ENCODE measurements around the gene HOXB5.

The HOXB5 gene

GRCh38 chr17:48558057-48558830 is 35.3 kb downstream of the HOXB5 start:
- FAIRE-seq (no peak), DNase-seq (ENCODE audit: insufficient read length, low spot score) (no peak)

GRCh38 chr17:48556576-48557401 is 36.8 kb downstream of the HOXB5 start:
- DNase-seq (ENCODE audit: insufficient read length, low spot score) = no peak
- no peak for TF ChIP-seq CTCF (IDR thresholded peaks at IDR 0.05; ENCODE audit: insufficient read depth, missing control alignments)
- no peak for FAIRE-seq

More at GRCh38 chr17:48558057-48558830, 35.3 kb downstream of the HOXB5 start:
- TF ChIP-seq CTCF (IDR thresholded peaks at IDR 0.05; ENCODE audit: insufficient read depth, missing control alignments) = no peak

- FAIRE-seq (no peak), DNase-seq (ENCODE audit: insufficient read length, low spot score) (no peak)
- TF ChIP-seq CTCF (IDR thresholded peaks at IDR 0.05; ENCODE audit: insufficient read depth, missing control alignments) = no peak
Observed at GRCh38 chr17:48556229-48556575, 37.4 kb downstream of the HOXB5 start.

GRCh38 chr17:48555258-48556228 is 38.0 kb downstream of the HOXB5 start:
- TF ChIP-seq CTCF (IDR thresholded peaks at IDR 0.05; ENCODE audit: insufficient read depth, missing control alignments) = no peak
- DNase-seq (ENCODE audit: insufficient read length, low spot score) (no peak), FAIRE-seq (no peak)

GRCh38 chr17:48554412-48555257 is 38.9 kb downstream of the HOXB5 start:
- TF ChIP-seq CTCF (IDR thresholded peaks at IDR 0.05; ENCODE audit: insufficient read depth, missing control alignments) = no peak
- FAIRE-seq = no peak
- no peak for DNase-seq (ENCODE audit: insufficient read length, low spot score)

- no peak for FAIRE-seq
- no peak for DNase-seq (ENCODE audit: insufficient read length, low spot score)
- TF ChIP-seq CTCF (IDR thresholded peaks at IDR 0.05; ENCODE audit: insufficient read depth, missing control alignments) = no peak
Observed at GRCh38 chr17:48553826-48554225, 39.8 kb downstream of the HOXB5 start.
